ENCODE results near the gene PCDHB4.
"Not testable (repeated sequence)": the region's sequence is repeated elsewhere in the genome, so short reads cannot be mapped to it uniquely, and the experiment has no call there.

The PCDHB4 gene

DNA sequence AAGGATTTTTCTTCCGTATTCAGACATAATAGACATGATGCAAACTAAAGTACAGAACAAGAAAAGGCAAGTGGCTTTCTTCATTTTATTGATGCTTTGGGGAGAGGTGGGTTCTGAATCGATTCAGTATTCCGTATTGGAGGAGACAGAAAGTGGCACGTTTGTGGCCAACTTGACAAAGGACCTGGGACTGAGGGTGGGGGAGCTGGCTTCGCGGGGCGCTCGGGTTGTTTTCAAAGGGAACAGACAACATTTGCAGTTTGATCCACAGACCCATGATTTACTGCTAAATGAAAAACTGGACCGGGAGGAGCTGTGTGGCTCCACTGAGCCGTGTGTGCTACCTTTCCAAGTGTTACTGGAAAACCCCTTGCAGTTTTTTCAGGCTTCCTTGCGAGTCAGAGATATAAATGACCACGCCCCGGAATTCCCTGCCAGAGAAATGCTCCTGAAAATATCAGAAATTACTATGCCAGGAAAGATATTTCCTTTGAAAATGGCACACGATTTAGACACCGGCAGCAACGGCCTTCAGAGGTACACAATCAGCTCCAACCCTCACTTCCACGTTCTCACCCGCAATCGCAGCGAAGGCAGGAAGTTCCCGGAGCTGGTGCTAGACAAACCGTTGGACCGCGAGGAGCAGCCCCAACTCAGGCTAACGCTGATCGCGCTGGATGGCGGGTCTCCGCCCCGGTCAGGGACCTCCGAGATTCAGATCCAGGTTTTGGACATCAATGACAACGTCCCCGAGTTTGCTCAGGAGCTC, 28.8 kb downstream of the PCDHB4 start:
- no peak for DNase-seq

DNA sequence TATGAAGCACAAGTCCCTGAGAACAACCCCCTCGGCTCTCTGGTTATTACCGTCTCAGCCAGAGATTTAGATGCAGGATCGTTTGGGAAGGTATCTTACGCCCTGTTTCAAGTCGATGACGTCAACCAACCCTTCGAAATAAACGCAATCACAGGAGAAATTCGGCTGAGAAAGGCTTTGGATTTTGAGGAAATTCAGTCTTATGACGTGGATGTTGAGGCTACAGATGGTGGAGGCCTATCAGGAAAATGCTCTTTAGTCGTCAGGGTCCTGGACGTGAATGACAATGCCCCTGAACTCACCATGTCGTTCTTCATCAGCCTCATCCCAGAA, 29.3 kb downstream of the PCDHB4 start:
- no peak for DNase-seq

DNA sequence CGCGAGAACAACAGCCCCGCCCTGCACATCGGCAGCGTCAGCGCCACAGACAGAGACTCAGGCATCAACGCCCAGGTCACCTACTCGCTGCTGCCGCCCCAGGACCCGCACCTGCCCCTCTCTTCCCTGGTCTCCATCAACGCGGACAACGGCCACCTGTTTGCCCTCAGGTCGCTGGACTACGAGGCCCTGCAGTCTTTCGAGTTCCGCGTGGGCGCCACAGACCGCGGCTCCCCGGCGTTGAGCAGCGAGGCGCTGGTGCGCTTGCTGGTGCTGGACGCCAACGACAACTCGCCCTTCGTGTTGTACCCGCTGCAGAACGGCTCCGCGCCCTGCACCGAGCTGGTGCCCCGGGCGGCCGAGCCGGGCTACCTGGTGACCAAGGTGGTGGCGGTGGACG, 30.0 kb downstream of the PCDHB4 start:
- not testable (repeated sequence) for DNase-seq

DNA sequence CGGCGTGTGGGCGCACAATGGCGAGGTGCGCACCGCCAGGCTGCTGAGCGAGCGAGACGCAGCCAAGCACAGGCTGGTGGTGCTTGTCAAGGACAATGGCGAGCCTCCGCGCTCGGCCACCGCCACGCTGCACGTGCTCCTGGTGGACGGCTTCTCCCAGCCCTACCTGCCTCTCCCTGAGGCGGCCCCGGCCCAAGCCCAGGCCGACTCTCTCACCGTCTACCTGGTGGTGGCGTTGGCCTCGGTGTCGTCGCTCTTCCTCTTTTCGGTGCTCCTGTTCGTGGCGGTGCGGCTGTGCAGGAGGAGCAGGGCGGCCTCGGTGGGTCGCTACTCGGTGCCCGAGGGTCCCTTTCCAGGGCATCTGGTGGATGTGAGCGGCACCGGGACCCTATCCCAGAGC, 30.5 kb downstream of the PCDHB4 start:
- DNase-seq, result not testable (repeated sequence)

DNA sequence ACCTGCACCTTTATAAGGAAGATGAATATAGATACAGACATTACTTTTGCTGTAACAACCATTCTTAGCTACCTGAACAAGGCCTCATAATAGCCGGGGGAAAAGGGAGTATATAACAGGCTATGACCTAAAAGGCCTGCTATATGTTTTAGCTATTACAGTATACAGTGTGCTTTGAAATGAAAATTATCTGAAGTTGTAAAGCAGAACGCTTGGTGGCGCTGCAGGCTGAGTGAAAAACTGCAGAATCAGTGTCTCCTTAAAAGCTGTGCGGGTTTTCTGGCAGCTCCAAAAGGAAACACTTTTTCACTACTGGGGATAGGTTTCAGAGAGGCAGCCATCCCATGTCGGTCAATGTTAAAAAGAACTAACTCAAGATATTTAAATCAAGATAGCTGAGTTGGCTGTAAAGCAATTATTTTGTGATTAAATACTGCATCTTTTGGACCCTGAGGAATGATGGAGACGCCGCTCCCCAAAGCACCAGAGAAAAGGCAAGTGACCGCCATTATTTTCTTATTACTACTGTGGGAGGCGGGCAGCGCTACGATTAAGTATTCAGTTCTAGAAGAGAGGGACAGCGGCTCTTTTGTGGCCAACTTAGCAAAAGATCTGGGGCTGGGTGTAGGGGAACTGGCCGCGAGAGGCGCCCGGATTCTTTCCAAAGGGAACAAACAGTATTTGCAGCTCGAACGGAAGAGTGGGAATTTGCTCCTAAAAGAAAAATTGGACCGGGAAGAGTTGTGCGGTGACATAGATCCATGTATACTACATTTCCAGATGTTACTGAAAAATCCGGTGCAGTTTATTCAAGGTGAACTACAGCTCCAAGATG, 34.1 kb downstream of the PCDHB4 start:
- no peak for DNase-seq

DNA sequence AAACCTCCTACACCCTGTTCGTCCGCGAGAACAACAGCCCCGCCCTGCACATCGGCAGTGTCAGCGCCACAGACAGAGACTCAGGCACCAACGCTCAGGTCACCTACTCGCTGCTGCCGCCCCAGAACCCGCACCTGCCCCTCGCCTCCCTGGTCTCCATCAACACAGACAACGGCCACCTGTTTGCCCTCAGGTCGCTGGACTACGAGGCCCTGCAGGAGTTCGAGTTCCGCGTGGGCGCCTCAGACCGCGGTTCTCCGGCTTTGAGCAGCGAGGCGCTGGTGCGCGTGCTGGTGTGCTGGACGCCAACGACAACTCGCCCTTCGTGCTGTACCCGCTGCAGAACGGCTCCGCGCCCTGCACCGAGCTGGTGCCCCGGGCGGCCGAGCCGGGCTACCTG, 35.7 kb downstream of the PCDHB4 start:
- DNase-seq, result not testable (repeated sequence)

DNA sequence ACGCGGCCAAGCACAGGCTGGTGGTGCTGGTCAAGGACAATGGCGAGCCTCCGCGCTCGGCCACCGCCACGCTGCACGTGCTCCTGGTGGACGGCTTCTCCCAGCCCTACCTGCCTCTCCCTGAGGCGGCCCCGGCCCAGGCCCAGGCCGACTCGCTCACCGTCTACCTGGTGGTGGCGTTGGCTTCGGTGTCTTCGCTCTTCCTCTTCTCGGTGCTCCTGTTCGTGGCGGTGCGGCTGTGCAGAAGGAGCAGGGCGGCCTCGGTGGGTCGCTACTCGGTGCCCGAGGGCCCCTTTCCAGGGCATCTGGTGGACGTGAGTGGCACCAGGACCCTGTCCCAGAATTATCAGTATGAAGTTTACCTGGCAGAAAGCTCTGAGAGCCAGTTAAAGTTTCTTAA, 36.3 kb downstream of the PCDHB4 start:
- not testable (repeated sequence) for DNase-seq

DNA sequence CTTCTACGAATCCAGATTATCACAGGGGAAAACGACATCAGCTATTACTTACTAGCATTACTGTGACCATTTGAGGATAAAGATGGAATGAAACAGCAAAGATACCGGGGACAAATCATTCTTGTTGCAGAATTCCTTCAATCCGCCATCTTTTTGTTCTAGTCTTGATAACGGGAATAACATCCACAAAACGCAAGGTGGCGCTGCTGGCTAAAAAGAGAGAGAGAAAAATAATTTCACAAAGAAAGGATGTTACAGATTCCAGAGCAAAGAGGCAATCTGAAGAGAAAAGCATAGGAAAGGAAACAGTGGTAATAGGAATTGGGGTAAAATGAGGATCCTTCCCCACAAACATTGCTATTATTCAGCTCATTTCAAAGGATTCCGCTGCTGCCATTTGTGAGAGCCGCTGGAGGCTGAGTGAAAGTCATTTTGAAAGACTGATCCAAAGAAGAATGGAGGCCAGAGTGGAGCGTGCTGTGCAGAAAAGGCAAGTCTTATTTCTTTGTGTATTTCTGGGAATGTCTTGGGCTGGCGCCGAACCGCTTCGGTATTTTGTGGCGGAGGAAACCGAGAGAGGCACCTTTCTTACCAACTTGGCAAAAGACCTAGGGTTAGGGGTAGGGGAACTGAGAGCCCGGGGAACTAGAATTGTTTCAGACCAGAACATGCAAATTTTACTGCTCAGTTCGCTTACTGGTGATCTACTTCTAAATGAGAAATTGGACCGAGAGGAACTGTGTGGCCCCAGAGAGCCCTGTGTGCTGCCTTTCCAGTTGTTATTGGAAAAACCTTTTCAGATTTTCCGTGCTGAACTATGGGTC, 51.0 kb downstream of the PCDHB4 start, which contains the start of gene PCDHB7:
Gene PCDHB7 (plus strand): TSS at position 264 of the 824 bp plus-strand sequence. CDS start 192 bp downstream, at position 456.
- DNase-seq, result no peak

DNA sequence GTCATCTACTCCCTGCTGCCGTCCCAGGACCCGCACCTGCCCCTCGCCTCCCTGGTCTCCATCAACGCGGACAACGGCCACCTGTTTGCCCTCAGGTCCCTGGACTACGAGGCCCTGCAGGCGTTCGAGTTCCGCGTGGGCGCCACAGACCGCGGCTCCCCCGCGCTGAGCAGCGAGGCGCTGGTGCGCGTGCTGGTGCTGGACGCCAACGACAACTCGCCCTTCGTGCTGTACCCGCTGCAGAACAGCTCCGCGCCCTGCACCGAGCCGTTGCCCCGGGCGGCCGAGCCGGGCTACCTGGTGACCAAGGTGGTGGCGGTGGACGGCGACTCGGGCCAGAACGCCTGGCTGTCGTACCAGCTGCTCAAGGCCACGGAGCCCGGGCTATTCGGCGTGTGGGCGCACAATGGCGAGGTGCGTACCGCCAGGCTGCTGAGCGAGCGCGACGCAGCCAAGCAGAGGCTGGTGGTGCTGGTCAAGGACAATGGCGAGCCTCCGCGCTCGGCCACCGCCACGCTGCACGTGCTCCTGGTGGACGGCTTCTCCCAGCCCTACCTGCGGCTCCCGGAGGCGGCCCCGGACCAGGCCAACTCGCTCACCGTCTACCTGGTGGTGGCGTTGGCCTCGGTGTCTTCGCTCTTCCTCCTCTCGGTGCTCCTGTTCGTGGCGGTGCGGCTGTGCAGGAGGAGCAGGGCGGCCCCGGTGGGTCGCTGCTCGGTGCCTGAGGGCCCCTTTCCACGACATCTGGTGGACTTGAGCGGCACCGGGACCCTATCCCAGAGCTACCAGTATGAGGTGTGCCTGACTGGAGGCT, 52.9 kb downstream of the PCDHB4 start:
- DNase-seq, result not testable (repeated sequence)

Data from activated CD8-positive, alpha-beta memory T cell treated with anti-CD3 and anti-CD28 coated beads for 24 hours (primary cell).